Tibial nerve (tissue), 4 donors: ENCODE data around the gene LHX2.

Experiments
- EP300 ChIP-seq, 2 donors: sonication (generic); formaldehyde crosslinking; IDR thresholded peaks; one replicate each; pipeline ENCODE4 v1.6.1; 2017; ENCODE audit warnings: antibody characterized with exemption in 2 of 2, mild to moderate bottlenecking in 1 of 2
- POLR2A ChIP-seq, 2 donors: fragments of 450-650 bp; IDR thresholded peaks; one replicate each; pipeline ENCODE4 v1.6.1; 2017; ENCODE audit warnings: antibody characterized with exemption in 2 of 2, mild to moderate bottlenecking in 2 of 2, moderate library complexity in 2 of 2
- TF ChIP-seq, protein P1 (sequence below), 5 experiments: fragments of 200-600 bp in 3 of 5; fragments of 450-650 bp in 2 of 5; sonication (generic) in 3 of 5; IDR thresholded peaks; one replicate each; pipeline ENCODE4 v1.5.1; 2016 to 2019; ENCODE audit warnings: antibody characterized with exemption in 5 of 5, mild to moderate bottlenecking in 3 of 5, moderate library complexity in 2 of 5

DNA sequence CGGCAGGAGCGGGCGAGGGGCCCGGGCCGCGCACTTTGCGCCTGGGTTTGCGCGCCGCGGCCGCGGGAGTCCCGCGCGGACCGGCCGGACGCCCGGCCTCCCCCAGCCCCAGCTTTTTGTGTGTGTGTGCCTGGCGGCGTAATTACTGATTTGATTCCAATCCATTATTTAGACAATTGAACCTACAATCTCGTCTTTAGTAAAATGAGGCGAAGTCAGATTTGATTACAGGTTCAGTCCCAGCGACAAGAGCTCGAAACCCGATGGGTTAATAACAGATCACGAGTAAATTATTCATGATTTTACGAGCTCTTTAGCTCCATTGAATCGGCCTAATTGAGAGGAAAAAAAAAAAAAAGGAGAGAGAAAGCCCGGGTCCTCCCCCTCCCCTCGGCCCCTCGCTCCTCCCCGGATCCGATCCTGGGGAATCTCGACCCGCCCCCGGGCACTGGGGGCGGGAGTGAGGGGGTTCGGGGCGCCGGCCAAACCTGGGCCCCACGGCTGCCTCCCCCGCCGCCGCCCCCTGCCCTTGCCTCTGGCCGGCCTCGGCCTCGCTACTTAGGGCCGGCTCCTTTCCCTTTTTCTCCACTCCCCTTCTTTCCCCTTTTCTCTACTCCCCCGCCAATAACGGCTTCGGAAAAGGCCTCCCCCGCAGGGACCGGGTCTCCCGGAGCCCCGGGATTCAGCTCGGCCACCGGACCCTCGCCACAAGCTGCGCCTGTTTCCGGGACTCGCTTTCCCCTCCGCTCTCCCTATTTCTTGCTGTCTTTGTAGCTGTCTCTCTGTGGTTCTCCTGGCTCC, 6.6 kb downstream of the LHX2 start:
- TF ChIP-seq, protein P1, sequence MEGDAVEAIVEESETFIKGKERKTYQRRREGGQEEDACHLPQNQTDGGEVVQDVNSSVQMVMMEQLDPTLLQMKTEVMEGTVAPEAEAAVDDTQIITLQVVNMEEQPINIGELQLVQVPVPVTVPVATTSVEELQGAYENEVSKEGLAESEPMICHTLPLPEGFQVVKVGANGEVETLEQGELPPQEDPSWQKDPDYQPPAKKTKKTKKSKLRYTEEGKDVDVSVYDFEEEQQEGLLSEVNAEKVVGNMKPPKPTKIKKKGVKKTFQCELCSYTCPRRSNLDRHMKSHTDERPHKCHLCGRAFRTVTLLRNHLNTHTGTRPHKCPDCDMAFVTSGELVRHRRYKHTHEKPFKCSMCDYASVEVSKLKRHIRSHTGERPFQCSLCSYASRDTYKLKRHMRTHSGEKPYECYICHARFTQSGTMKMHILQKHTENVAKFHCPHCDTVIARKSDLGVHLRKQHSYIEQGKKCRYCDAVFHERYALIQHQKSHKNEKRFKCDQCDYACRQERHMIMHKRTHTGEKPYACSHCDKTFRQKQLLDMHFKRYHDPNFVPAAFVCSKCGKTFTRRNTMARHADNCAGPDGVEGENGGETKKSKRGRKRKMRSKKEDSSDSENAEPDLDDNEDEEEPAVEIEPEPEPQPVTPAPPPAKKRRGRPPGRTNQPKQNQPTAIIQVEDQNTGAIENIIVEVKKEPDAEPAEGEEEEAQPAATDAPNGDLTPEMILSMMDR (IDR thresholded peaks at IDR 0.05): no peak
- TF ChIP-seq EP300 (IDR thresholded peaks at IDR 0.05) (no peak), POLR2A (IDR thresholded peaks at IDR 0.05) (no peak)
